ENCODE data around the gene WDR4. TPM values are rescaled to one million over a fixed set of nuclear protein-coding genes. Genes with fewer than 3 reads are reported as not detected.

The WDR4 gene
- total and polyA plus RNA-seq, 10 of the 15 experiments (the other 5 are each of a cell fraction or from before 2014, with no cell fraction given): 2.1 to 45.3 (median 18.7) TPM

DNA sequence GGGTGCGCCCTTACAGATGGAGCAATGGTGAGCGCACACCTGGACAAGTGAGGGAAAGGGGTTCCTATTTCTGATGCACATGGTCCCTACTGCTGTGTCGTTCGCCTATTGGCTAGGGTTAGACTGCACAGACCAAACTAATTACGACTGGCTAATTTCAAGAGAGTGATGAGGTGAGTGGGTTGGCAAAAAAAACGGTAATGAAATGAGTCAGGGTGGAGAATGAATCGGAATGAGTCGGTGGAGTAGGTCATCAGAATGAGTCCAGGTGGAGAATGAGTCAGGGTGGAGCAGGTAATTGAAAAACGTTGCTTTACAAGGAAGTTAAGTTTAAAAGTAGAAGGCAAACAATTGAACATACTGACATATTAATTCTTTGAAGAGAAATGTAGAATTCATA lies 79.8 kb downstream of the WDR4 start:
- POLR2A ChIA-PET: no interaction called here
- ATAC-seq (peak; percentile 90), FAIRE-seq (no peak), DNase-seq (ENCODE audit: low read depth, low spot score) (peak; percentile 26)
- peak overlapping the region; percentile 4; the same call in 1 of the 2 replicates for H2AFZ ChIP-seq (ENCODE audit: control insufficient read depth, low read depth, low read length)
- CTCF ChIA-PET: no interaction called here
- BruUV-seq (replicated peaks): no TSS peak
- H3K9me3 ChIP-seq (replicated peaks; ENCODE audit: control insufficient read depth, insufficient read depth, low read length): no peaks in the 10 kb centered on the region
- no peaks in the 10 kb centered on the region for H3K27me3 ChIP-seq (replicated peaks in 1 of 2; ENCODE audit: control insufficient read depth in 2 of 2, insufficient read depth in 2 of 2, low read length in 1 of 2)
- H3K4me3 ChIP-seq: no peak overlapping the region
- H3K4me1 ChIP-seq (ENCODE audit: control insufficient read depth, insufficient read depth, low read length): peaks cover 11% of the 10 kb centered on the region
- intact Hi-C loops (cut with micrococcal nuclease; ENCODE audit: unreplicated experiment): no loop called here
- H3K27ac ChIP-seq (ENCODE audit: control insufficient read depth, insufficient read depth): no peak overlapping the region
- H3K4me2 ChIP-seq (ENCODE audit: control insufficient read depth, insufficient read depth): no peak overlapping the region
- no peaks in the 10 kb centered on the region for H4K20me1 ChIP-seq (ENCODE audit: control insufficient read depth, insufficient read depth)
- in situ Hi-C loops (cut with MboI): no loop called here
- H3K9ac ChIP-seq (ENCODE audit: control insufficient read depth, insufficient read depth, low read length): no peak overlapping the region
- RAD21 ChIA-PET (ENCODE audit: unreplicated experiment): no interaction called here
- WGBS (ENCODE audit: insufficient coverage, insufficient replicate concordance, low lambda C conversion rate, missing lambda C conversion rate): 6% methylated on average over 9 of the region's 9 CpGs
- H3K79me2 ChIP-seq (ENCODE audit: control insufficient read depth, insufficient read depth, low read length): no peaks in the 10 kb centered on the region
- SMC1A ChIA-PET (ENCODE audit: uncharacterized antibody, unreplicated experiment): no interaction called here
- H3K36me3 ChIP-seq (ENCODE audit: control insufficient read depth in 2 of 2, insufficient read depth in 2 of 2, low read length in 1 of 2): no peaks in the 10 kb centered on the region
- TF ChIP-seq ATF7 (IDR thresholded peaks at IDR 0.05; ENCODE audit: low read depth): peak; percentile 66
- TF ChIP-seq, protein P1, sequence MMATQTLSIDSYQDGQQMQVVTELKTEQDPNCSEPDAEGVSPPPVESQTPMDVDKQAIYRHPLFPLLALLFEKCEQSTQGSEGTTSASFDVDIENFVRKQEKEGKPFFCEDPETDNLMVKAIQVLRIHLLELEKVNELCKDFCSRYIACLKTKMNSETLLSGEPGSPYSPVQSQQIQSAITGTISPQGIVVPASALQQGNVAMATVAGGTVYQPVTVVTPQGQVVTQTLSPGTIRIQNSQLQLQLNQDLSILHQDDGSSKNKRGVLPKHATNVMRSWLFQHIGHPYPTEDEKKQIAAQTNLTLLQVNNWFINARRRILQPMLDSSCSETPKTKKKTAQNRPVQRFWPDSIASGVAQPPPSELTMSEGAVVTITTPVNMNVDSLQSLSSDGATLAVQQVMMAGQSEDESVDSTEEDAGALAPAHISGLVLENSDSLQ (IDR thresholded peaks at IDR 0.05): no peak
- no peak for TF ChIP-seq NFYB (IDR thresholded peaks at IDR 0.05; ENCODE audit: insufficient read depth, low read depth, low read length)
- TF ChIP-seq STAT1 (conservative IDR thresholded peaks at IDR 0.05): no peak
- TF ChIP-seq, protein P2, sequence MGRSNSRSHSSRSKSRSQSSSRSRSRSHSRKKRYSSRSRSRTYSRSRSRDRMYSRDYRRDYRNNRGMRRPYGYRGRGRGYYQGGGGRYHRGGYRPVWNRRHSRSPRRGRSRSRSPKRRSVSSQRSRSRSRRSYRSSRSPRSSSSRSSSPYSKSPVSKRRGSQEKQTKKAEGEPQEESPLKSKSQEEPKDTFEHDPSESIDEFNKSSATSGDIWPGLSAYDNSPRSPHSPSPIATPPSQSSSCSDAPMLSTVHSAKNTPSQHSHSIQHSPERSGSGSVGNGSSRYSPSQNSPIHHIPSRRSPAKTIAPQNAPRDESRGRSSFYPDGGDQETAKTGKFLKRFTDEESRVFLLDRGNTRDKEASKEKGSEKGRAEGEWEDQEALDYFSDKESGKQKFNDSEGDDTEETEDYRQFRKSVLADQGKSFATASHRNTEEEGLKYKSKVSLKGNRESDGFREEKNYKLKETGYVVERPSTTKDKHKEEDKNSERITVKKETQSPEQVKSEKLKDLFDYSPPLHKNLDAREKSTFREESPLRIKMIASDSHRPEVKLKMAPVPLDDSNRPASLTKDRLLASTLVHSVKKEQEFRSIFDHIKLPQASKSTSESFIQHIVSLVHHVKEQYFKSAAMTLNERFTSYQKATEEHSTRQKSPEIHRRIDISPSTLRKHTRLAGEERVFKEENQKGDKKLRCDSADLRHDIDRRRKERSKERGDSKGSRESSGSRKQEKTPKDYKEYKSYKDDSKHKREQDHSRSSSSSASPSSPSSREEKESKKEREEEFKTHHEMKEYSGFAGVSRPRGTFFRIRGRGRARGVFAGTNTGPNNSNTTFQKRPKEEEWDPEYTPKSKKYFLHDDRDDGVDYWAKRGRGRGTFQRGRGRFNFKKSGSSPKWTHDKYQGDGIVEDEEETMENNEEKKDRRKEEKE (IDR thresholded peaks at IDR 0.05): no peak
- TF ChIP-seq MTA2 (IDR thresholded peaks at IDR 0.05; ENCODE audit: low read depth): peak; percentile 69
- TF ChIP-seq NRF1 (conservative IDR thresholded peaks at IDR 0.05; ENCODE audit: low read depth, low read length): no peak
- no peak for TF ChIP-seq SMAD1 (IDR thresholded peaks at IDR 0.05; ENCODE audit: low read depth, partially characterized antibody)
- no peak for TF ChIP-seq CBX3 (IDR thresholded peaks at IDR 0.05; ENCODE audit: borderline replicate concordance, low read depth)
- no peak for TF ChIP-seq TCF7 (IDR thresholded peaks at IDR 0.05; ENCODE audit: borderline replicate concordance)
- TF ChIP-seq JUND (IDR thresholded peaks at IDR 0.05; ENCODE audit: low read depth, low read length): 0 out of 2 replicates have a peak, but pooled peaks have one; percentile 51
- TF ChIP-seq, protein P3, sequence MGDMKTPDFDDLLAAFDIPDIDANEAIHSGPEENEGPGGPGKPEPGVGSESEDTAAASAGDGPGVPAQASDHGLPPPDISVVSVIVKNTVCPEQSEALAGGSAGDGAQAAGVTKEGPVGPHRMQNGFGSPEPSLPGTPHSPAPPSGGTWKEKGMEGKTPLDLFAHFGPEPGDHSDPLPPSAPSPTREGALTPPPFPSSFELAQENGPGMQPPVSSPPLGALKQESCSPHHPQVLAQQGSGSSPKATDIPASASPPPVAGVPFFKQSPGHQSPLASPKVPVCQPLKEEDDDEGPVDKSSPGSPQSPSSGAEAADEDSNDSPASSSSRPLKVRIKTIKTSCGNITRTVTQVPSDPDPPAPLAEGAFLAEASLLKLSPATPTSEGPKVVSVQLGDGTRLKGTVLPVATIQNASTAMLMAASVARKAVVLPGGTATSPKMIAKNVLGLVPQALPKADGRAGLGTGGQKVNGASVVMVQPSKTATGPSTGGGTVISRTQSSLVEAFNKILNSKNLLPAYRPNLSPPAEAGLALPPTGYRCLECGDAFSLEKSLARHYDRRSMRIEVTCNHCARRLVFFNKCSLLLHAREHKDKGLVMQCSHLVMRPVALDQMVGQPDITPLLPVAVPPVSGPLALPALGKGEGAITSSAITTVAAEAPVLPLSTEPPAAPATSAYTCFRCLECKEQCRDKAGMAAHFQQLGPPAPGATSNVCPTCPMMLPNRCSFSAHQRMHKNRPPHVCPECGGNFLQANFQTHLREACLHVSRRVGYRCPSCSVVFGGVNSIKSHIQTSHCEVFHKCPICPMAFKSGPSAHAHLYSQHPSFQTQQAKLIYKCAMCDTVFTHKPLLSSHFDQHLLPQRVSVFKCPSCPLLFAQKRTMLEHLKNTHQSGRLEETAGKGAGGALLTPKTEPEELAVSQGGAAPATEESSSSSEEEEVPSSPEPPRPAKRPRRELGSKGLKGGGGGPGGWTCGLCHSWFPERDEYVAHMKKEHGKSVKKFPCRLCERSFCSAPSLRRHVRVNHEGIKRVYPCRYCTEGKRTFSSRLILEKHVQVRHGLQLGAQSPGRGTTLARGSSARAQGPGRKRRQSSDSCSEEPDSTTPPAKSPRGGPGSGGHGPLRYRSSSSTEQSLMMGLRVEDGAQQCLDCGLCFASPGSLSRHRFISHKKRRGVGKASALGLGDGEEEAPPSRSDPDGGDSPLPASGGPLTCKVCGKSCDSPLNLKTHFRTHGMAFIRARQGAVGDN (IDR thresholded peaks at IDR 0.05): no peak
- peak in 1 of 2 experiments; percentile 50; a peak in 1 of 4 replicates for TF ChIP-seq IKZF2 (IDR thresholded peaks at IDR 0.05)
- TF ChIP-seq, protein P4, sequence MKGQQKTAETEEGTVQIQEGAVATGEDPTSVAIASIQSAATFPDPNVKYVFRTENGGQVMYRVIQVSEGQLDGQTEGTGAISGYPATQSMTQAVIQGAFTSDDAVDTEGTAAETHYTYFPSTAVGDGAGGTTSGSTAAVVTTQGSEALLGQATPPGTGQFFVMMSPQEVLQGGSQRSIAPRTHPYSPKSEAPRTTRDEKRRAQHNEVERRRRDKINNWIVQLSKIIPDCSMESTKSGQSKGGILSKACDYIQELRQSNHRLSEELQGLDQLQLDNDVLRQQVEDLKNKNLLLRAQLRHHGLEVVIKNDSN (IDR thresholded peaks at IDR 0.05; ENCODE audit: borderline replicate concordance, extremely low read length, insufficient read depth, low read depth, low read length): no peak
